GM20431 (cell line): ENCODE results near the gene BDH1.
"Not testable (repeated sequence)": the region's sequence is repeated elsewhere in the genome, so short reads cannot be mapped to it uniquely, and the experiment has no call there.

Experiments
- in situ Hi-C: fragments of 300-500 bp; cut with MseI, MboI; formaldehyde crosslinking; loops from one replicate; pipeline ENCODE4 v1.15.0; 2020; ENCODE audit warnings: low sequenced_read_pairs; ENCODE audit not compliant: unreplicated experiment

BDH1 gene, protein sequence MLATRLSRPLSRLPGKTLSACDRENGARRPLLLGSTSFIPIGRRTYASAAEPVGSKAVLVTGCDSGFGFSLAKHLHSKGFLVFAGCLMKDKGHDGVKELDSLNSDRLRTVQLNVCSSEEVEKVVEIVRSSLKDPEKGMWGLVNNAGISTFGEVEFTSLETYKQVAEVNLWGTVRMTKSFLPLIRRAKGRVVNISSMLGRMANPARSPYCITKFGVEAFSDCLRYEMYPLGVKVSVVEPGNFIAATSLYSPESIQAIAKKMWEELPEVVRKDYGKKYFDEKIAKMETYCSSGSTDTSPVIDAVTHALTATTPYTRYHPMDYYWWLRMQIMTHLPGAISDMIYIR

DNA sequence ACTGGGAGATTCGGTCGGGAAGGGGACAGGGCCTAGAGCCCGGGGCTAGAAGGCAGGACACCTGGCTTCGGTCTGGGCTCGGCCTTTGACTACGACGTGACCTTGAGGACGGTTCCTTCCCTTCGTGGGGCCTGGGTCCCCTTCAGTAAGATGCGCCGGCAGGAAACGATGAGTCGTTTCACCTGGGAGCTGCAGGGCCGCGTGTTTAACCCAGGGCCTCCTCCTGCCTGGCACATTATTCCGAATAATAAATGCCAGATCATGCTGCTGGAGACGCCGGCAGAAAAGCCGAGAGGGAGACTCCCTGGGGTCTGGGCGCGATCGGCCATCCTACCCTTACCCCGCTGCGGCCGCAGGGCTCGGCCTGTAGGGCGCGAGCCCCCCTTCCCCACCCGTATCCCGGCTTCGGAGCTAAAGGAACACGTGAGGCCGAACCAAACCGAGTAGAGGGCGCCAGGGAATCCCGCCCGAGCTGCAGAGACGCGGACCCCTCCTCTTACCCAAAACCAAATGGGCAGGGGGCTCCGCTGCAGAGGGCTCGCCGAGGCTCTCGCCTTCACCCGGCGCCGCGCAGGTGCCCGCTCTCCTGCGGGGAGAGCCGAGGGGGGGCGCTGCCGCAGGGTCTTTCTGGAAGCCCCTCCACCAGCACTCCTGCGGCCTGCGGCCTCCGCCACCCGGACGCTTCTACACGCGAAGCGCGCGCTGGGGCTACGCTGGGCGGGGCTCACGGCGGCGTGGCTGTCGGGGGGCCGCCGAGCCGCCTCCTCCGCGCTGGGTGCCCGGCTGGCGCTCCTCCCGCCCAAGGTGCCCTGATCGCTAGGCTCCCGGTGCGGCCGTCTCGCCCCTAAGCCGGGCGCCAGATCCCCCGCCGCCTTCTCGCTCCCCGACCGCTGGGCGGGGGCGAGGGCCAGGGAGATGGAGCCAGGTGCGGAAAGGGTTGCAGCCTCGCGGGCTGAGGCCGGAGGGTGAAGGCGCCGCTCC lies at the start of gene BDH1:
Gene BDH1, minus strand, starts transcription at position 688 of the 981 bp plus-strand sequence. CDS start 9,525 bp downstream, outside the sequence.
- in situ Hi-C loops: no loop called here

DNA sequence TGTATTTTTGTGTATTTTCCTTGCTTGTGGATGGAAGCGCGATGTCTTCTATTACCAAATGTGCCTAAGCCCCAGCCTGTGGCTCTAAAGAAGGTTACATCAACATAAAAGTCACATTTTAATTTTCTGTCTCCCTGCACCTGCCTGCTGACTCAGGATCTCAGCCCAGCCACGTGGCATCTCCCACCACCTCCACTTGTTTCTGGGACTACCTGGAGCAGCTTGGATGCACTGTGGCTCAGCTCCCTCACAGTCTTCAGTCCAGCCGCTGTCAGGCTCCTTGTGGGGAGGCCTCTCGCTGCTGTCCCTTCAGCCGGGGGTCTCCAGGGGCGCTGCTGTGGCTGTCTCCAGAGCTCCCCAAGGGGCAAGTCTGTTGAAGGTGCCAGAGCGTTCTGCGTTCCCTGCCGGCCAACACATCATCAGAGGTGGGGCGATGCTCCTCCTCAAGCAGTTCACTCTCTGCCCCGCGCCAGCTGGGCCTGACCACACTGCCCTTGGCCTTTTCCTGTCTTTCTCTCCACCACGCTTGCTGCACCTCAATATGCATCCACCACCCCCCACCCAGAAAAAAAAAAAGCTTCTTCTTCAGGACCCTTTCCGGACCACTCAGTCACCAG lies 47.7 kb upstream of the BDH1 start:
- in situ Hi-C loops: no loop called here

DNA sequence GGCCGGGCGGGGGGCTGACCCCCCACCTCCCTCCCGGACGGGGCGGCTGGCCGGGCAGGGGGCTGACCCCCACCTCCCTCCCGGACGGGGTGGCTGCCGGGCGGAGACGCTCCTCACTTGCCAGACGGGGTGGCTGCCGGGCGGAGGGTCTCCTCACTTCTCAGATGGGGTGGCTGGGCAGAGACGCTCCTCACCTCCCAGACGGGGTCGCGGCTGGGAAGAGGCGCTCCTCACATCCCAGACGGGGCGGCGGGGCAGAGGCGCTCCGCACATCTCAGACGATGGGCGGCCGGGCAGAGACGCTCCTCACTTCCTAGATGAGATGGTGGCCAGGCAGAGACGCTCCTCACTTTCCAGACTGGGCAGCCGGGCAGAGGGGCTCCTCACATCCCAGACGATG lies 46.6 kb upstream of the BDH1 start:
- in situ Hi-C loops: not testable (repeated sequence)

DNA sequence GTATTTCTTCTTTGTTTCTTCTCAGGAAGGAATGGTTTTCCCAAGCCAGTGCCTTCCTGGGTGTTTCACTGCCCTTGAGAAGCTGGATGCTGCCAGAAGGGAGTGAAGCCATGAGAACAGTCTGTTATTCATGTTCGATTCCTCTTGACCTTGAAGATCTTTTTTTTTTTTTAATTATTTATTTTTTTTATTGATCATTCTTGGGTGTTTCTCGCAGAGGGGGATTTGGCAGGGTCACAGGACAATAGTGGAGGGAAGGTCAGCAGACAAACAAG lies 45.7 kb upstream of the BDH1 start:
- in situ Hi-C loops: not testable (repeated sequence)

DNA sequence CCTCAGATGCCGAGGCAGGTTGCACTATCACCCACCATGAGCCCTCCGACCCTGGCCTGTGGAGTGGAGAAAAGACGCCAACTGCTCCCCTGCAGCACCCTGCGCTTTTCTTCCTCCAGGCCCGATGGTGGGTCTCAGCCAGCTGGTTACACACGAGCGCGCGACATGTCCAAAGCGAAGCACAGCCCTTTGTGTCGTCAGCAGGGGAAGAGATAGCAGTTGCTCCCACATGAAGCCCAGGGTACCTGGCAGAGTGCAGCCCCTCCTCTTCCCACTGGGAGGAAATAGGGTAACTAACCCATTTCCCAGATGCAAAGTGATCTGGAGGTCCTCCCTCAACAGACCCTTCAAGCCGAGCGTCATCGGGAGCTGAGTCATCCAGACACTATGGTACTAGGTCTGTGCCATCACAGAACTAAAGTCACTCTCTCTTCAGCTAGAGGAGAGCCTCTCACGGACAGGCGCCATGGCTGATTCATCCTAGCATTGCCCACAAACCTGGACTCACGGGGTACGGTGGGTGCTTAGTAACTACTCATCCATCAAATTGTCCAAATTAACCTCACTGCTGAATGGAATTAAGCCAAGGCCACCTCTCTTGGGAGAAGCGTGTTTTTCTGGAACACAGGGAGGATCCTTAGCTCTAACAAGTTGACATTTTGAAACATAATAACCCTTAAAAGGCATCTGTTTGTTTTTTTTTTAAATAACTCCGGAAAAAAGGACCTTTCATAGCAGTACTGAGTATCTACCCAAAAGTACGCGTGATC lies 45.2 kb upstream of the BDH1 start:
- in situ Hi-C loops: no loop called here

DNA sequence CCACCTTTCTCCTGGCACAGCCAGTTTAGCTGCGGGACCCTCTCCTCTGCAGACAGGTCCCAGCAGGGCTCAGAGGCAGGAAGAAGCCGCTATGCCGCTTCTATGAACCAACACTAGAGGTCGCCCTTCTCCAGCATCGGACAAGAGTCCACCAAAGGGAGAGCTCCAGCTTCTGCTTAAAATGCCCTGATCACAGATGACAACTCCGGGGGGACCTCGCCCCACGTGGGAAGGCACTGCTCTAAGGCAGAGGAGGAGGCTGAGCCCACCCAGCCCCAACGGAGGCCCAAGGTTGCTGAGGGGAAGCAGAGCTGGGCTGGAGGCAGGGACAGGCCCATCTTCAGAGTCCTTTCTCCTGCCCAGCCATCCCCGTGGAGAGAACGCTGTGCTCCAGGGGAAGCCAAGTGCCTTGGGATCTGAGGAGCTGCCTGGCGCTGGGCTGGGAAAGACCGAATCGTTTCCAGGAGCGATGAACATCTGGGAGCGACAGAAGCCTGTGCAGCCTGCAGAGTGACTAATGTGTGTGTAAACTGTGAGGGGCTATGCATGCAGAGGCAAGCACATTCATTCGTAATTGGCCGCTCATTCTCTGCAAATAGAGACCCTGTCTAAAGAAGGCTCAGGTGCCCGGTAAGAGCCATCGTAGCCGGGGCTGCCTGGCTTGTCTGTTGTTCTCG lies 43.5 kb upstream of the BDH1 start:
- in situ Hi-C loops: loop anchor here (25.0 kb wide), 1 partner anchor 88 kb away; no protein-coding TSS in a partner anchor

DNA sequence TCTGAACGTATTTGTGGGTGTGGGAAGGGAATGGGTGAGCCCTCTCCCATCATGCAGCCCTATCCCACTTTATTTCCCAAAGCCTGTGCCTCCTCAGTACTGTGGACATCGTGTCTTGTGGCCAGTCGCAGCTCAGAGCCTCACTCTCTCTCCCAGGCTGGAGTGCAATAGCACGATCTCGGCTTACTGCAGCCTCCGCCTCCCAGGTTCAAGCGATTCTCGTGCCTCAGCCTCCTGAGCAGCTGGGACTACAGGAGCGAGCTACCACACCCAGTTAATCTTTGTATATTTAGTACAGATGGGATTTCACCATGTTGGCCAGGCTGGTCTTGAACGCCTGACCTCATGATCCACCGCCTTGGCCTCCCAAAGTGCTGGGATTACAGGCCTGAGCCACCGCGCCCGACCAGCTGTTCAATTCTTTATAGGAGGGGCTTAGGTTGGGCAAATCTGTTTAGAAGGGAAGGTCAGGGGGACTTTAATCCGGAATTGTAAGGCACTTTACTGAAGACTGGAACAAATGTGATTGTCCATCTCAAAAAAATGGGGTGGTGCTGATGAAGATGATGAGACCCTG lies 42.7 kb upstream of the BDH1 start:
- in situ Hi-C loops: loop anchor here (25.0 kb wide), 1 partner anchor 89 kb away; no protein-coding TSS in a partner anchor

DNA sequence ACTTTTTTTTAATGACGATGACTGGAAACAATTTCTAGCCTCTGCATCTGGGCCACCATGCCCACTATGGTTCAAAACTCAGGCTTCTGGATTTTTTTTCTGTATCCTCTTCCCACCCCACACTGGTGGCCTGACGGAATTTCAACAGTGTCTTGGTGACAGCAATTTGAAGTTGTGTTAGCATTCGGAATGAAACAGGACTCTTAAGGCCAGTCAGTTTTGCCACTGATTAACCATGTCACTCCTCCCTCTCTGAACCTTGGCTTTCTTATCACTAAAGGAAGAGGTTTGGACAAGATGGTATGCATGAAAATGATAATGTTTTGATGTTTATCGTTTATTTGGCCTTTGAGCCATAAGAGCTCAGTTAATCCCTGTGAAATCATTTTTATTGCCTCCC lies 41.6 kb upstream of the BDH1 start:
- in situ Hi-C loops: loop anchor here (25.0 kb wide), 1 partner anchor 90 kb away; no protein-coding TSS in a partner anchor

DNA sequence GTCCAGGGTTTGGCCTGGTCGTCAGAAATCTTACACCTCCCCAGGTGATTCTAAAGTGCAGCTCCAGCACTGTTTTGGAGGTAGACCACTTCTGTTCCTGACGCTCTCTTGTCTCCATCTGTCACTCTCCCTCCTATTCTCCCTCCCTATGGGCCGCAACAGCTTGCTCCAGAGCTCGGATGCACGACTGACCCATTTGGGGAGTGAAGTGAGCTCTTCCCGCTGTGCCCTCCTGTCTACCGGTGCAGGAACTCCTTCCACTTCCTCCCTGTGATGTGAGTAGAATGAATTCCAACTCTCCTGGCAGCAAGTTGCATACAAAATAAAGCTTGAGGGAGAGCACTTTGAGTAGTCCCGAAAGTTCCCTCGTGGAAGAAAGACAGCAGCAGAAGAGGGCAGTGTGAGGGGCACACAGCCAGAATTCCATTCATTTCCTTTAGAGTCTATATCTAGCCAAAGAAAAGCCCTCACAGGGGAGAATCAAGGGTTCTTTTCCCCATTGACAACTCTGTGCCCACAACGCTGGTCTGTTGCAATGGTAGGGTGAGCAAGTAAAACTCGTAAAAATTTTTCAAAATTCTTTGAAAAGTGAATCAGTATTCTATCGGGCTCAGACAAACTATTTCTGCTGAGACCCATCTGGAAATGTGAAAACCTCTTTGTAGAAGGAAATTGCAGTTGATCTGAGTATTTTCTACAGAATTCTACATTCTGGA lies 39.9 kb upstream of the BDH1 start:
- in situ Hi-C loops: loop anchor here (25.0 kb wide), 1 partner anchor 92 kb away; no protein-coding TSS in a partner anchor

DNA sequence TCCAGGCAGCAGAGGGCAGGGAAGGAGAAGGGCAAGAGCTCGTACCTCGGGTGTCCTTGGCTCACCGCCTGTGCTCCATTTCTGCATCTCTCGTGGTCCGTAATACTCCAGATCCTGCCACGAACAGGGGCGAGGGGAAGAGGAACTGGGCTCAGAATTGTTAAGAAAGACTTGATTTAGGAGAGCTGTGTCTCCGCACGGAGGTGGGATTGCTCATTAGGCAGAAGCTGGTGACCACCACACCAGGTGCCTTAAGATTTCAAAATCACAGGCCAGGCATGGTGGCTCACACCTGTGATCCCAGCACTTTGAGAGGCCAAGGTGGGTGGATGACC lies 37.2 kb upstream of the BDH1 start:
- in situ Hi-C loops: loop anchor here (25.0 kb wide), 1 partner anchor 94 kb away; no protein-coding TSS in a partner anchor

DNA sequence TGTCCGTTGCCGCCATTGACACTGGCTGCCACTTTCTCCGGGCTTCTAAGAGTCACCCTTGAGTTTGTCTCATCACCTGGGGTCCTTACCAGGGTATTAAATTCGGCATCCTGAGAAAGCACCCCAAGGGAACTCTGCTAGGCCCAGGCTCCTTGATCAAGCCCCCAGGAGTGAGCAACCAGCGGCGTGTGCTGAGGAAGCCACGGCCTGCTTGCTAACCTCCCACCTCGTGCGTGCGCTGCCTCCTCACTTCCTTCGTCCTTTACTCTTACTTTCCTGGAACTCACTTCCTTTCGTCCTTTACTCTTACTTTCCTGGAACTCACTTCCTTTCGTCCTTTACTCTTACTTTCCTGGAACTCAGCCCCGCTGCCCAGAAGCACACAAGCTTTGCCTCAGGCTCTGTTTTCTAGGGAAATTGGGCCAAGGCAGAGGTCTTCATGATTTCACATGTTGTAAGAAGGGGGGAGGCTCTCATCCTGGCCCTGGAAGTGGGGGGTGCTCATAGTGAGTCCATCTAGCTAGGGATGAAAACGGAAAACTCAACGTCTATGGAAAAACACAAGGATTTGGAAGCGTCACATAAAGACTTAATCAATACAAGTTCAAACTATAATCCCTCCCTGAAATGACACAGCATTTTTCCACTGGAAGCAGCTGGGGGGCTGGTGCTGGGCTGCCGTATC lies 36.7 kb upstream of the BDH1 start:
- in situ Hi-C loops: loop anchor here (25.0 kb wide), 1 partner anchor 95 kb away; no protein-coding TSS in a partner anchor

DNA sequence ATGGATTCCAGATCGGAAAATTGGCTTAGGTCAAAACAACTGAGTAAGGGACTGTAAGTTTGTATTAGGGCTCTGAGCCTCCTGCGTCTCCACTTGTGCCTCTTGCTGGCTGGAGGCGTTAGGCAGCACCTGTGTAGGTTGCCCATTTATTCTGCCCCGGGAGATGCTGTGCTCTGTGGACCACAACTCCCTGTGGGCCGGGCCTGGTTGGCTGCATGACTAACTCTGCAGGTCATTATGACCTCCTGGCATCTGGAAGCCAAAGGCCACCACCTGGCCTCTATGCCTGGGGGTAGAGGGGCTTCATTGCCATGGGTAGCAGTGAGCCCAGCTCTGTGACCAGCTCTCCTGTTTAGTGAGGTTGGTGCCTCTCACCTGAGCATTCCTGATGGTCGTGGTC lies 36.0 kb upstream of the BDH1 start:
- in situ Hi-C loops: loop anchor here (25.0 kb wide), 1 partner anchor 95 kb away; no protein-coding TSS in a partner anchor

DNA sequence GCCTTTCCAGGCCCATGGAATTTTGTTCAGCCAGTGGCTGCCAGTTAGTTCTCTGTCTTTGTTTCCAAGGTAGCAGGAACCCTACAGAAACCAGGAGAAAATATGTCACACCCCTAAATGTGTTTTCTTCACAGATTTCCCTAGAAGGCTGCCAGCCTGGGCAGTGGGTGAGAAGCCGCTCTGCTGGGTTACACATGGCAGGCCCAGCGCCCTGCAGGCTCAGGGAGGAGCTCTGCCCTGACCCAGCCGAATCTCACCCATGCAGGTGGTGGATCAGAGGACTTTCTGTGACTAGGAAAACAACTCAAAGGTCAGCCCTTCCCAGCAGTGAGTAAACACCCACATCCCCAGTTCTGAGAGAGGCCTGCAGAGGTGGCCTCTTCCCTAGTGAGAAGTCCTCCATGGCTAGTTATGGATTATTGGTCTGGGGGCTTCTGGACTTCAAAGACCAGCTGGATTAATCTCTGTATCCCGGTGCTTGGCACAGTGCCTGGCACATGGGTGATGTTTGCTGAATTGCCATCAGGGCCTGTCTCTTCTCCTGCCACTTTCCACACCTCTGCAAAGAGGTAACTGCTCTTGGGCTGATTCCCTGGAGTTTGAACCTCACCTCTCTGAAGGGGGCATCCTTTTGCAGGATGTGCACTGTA lies 34.7 kb upstream of the BDH1 start:
- in situ Hi-C loops: loop anchor here (25.0 kb wide), 1 partner anchor 97 kb away; no protein-coding TSS in a partner anchor

DNA sequence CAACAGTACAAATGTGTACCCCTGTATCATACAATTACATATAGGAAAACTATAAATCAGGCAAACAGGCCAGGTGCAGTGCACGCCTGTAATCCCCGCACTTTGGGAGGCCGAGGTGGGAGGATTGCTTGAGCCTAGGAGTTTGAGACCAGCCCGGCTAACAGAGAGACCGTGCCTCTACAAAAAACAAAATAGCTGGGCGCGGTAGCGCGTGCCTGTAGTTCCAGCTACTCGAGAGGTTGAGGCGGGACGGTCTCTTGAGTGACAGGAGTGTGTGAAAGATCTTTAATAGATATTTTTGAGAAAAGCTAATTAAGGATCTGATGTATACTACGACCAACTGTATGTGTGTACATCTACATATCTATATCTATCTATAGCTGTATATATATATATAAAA lies 33.8 kb upstream of the BDH1 start:
- in situ Hi-C loops: loop anchor here (25.0 kb wide), 1 partner anchor 98 kb away; no protein-coding TSS in a partner anchor

DNA sequence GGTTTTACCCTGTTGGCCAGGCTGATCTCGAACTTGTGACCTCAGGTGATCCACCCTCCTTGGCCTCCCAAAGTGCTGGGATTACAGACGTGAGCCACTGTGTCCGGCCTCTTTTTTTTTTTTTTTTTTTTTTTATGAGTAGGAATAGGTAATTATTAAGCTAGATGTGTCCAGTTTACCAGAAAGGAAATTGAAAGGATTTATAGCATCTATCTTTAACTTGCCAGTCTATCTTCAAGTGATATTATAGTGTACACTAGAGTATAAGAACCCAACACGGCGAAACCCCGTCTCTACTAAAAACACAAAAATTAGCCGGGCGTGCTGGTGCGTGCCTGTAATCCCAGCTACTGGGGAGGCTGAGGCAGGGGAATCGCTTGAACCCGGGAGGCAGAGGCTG lies 31.0 kb upstream of the BDH1 start:
- in situ Hi-C loops: loop anchor here (25.0 kb wide), 1 partner anchor 101 kb away; no protein-coding TSS in a partner anchor

DNA sequence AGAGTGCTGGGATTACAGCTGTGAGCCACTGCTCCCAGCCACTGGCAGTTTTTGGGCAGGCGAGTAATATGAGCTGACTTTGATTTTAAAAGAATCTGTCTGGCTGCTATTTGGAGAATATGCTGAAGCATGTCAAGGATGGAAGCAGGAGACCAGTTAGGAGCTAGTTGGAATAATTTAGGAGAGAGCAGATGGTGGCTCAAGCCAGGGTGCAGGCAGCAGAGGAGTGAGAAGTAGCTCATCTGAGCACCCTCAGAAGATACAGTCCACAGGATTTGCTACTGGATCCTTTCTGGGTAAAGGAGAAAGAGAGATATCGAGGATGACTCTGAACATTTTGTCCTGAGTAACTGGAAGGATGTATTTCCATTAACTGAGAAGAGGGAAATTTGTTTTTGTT lies 30.4 kb upstream of the BDH1 start:
- in situ Hi-C loops: loop anchor here (25.0 kb wide), 1 partner anchor 101 kb away; no protein-coding TSS in a partner anchor

DNA sequence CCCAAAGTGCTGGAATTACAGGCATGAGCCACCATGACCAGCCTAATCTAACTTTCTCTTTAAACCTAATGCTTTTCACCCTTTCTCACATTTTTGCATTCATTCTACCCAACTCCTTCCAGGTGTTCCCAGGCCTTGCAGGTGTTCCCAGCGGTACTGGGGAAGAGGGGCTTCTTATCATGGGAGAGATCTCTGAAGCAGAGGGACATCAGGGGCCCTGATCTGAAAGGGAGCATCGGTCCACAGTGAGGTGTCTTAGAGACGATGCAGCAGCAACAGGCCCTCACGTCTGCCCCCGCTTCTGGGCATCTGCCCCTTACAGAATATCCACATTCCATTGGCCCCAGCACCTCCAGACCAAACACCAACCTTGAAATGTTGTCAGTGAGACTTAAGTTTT lies 29.0 kb upstream of the BDH1 start:
- in situ Hi-C loops: loop anchor here (25.0 kb wide), 1 partner anchor 103 kb away; no protein-coding TSS in a partner anchor
